SH-SY5Y (cell line): ENCODE measurements around the gene BCKDHB.

Experiments
- GATA2 ChIP-seq: IDR thresholded peaks from 2 replicates; pipeline ENCODE4 v1.6.1; 2011; ENCODE audit warnings: mild to moderate bottlenecking, low read depth, low read length
- GATA3 ChIP-seq: IDR thresholded peaks from 2 replicates; pipeline ENCODE4 v1.6.1; 2011; ENCODE audit warnings: low read depth, mild to moderate bottlenecking, low read length, moderate library complexity

Gene BCKDHB

GRCh38 chr6:80106418-80107235, at the start of gene BCKDHB:
TSS of gene BCKDHB (plus strand) at chr6:80106671. CDS start at chr6:80106694, 23 bp downstream.
- TF ChIP-seq GATA3 = no peak
- TF ChIP-seq GATA2 = no peak

GRCh38 chr6:80060774-80061173, 45.7 kb upstream of the BCKDHB start:
- TF ChIP-seq GATA3 (no peak), GATA2 (no peak)

DNA sequence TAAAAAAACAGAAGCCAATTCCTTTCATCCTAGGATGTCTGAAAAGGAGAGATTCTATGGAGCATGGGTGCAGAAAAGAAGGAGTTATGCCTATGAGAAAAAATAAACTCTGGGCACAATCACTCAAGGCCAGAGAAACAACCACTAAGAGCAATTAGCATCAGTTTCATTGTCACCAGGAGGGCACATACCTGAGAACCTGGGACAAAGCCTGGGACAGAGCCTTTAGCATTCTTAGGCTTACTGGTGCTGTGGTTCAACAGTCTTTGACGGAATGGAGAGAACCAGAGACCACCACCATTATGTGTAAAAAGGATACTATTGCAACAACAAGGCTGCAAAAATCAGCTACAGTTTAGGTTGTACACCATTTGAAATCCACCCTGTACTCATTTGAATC, 29.4 kb upstream of the BCKDHB start:
- TF ChIP-seq GATA3 (no peak), GATA2 (no peak)

- TF ChIP-seq GATA3 (no peak), GATA2 (no peak)
Observed at GRCh38 chr6:80088637-80089036, 17.8 kb upstream of the BCKDHB start.

DNA sequence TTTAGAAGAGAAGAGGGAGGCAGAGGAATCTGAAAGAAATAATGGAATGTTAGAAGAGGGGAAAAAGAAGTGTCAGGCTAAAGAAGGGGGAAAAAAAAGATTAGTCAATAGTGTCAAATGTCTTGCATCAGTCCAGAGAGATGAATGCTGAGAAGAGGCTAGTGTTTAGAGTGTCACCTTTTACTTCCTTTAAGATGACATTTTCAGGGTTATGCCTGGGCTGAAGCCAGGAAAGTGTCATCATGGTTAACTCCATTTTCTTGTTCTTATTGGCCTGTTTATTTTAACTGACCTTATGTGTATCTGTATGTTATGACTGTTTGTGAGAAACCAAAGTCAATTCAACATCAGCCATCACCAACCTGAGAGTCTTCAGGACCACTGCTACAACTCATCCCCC, 15.0 kb upstream of the BCKDHB start:
- TF ChIP-seq GATA2 (no peak), GATA3 (no peak)

- TF ChIP-seq GATA3 (no peak), GATA2 (no peak)
Observed at GRCh38 chr6:80094017-80094416, 12.5 kb upstream of the BCKDHB start.

DNA sequence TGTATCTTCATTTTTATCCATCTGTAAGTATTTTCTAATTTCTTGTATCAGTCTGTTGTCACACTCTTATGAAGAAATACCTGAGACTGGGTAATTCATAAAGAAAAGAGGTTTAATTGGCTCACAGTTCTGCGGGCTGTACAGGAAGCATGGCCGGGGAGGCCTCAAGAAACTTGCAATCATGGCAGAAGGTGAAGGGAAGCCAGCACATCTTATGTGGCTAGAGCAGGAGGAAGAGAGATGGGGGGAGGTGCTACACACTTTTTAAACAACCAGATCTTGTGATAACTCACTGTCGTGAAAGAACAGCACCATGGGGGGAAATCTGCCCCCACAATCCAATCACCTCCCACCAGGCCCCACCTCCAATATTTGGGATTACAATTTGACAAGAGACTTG, 10.9 kb upstream of the BCKDHB start:
- TF ChIP-seq GATA2 (no peak), GATA3 (no peak)

- no peak for TF ChIP-seq GATA2
- no peak for TF ChIP-seq GATA3
Observed at GRCh38 chr6:80098392-80098791, 8.1 kb upstream of the BCKDHB start.

GRCh38 chr6:80104520-80104919, 2.0 kb upstream of the BCKDHB start:
- TF ChIP-seq GATA3 (no peak), GATA2 (no peak)

DNA sequence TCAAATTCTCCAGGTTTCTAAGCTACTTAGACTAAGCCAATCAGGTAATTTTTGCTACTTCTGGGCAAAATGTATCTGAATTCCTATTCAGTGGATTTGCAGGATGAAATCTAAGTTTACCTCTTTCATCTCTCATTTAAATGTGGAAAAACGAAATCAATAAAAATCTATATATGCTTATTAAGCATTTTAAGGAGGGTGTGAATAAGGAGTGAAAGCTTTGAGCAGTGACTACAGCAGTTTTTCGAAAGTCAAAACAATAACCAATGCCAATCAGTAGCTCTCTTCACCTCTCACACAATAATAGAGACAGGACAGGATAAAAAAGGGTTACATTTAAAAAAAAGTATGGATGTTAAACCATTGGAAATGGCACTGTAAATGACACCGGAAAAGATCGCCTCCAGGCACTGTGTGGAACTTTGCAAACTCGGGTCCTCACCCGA, 476 bp upstream of the BCKDHB start:
- no peak for TF ChIP-seq GATA2
- no peak for TF ChIP-seq GATA3

DNA sequence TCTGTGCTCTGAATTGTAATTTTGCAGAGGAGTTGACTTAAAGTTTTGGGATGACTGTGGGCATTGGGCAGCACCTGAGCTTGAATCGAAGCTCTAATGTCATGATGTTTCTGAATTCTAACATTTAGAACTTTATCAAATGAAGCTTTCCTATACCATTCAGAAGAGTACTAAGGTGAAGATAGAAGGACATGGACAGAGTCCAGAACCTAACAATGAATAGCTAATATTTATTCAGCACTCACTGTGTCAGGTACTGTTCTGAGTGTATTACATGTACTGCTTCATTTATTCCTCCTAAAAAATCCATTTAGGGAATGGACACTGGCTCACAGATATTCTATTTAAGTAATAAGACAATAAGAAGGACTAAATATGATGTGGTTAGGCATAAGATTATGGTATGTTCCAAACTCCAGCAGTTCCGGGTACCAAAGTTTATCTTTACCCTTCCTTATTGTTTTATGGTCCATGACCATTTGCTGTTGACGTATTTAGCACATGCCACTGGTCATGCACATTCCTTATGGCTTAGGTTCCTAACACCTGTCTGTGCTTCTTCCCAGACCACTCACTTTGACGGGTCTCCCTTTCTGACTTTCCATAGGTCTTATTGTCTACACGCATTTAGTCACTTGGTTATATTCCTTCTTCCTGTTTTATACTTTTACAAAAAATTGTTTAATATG, 20.3 kb downstream of the BCKDHB start:
- no peak for TF ChIP-seq GATA2
- no peak for TF ChIP-seq GATA3

DNA sequence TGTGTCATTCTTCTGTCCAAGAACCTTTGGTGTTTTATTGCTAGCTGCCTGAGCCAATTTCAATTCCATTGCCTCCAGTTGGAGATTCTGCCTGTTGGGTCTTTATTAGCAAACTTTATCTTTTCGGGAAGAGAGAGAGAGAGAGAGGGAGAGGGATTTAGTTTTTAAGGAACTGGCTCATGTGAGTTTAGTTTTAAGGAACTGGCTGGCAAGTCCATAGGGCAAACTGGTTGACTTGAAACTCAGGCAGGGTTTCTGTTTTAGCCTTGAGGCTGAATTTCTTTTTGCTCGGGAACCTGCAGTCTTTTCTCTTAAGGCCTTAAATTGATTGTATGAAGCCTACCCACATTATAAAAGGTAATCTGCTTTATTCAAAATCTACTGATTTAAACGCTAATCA, 23.0 kb downstream of the BCKDHB start:
- TF ChIP-seq GATA2 = no peak
- no peak for TF ChIP-seq GATA3

DNA sequence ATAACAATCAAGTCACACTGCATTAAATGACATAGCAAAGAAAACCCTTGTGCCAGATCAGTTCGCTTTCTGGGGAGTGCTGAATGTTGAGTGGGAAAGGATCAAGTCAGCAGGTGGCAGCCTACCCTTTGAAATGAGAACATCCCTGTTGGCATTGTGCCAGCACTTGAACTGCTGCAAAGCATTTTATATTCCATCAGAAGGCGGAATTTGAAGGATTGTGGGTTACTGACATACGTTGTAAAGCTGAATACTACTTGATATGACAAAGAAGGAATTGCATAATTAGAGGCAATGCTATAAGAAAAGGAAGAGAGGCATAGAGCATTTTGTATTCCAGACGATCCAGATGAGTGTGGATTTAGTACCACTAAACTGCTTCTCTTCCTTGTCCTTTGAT, 26.5 kb downstream of the BCKDHB start:
- no peak for TF ChIP-seq GATA2
- TF ChIP-seq GATA3 = no peak

- TF ChIP-seq GATA3 (no peak), GATA2 (no peak)
Observed at GRCh38 chr6:80134065-80134464, 27.6 kb downstream of the BCKDHB start.

DNA sequence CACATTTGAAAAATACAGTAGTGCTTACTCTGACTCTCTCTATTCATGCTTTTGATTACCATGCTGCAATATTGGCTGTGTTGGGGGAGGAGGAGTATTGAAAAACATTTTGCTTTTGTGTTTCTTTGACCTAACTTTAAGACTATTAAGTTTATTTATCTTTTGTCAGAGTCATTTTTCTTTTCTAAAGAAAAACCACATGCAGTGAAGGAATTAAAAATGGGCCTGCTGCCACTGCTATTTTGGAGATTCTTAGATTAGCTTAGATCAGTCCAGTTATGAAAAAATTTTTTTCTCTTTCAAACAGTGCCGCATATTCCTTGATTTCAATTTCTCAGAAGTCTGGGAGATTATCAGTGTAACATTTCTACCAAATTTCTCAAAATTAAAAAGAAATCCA, 36.1 kb downstream of the BCKDHB start:
- TF ChIP-seq GATA2 = no peak
- no peak for TF ChIP-seq GATA3
